ENCODE data around the gene RCAN3. TPM values are rescaled to one million over a fixed set of nuclear protein-coding genes. Genes with fewer than 3 reads are reported as not detected.

The RCAN3 gene
- total RNA-seq, 1 experiment from 2014 or later, result 11.1 TPM

GRCh38 chr1:24578846-24579245, 76.2 kb downstream of the RCAN3 start:
- no peak for DNase-seq (ENCODE audit: low read depth)

- DNase-seq (ENCODE audit: low read depth), result no peak
These were observed 78.1 kb downstream of the RCAN3 start for GRCh38 chr1:24580756-24581155.

GRCh38 chr1:24584171-24584647, 81.6 kb downstream of the RCAN3 start:
- DNase-seq (ENCODE audit: low read depth), result no peak

- DNase-seq (ENCODE audit: low read depth), result no peak
These were observed 83.5 kb downstream of the RCAN3 start for GRCh38 chr1:24586119-24586518.

GRCh38 chr1:24586970-24587820, 84.6 kb downstream of the RCAN3 start:
- DNase-seq (ENCODE audit: low read depth), result peak; percentile 68

- DNase-seq (ENCODE audit: low read depth), result no peak
These were observed 85.9 kb downstream of the RCAN3 start for GRCh38 chr1:24588573-24588972.

GRCh38 chr1:24589200-24589599, 86.6 kb downstream of the RCAN3 start:
- DNase-seq (ENCODE audit: low read depth), result no peak

Other genes starting within 250 kb of the RCAN3 start
- gene GRHL3, start 183.5 kb upstream of the RCAN3 start, total RNA-seq (2014; rRNA removed; shearing (Covaris generic)), result not detected in 2 replicates
- gene STPG1, start 89.1 kb upstream of the RCAN3 start, total RNA-seq (2014; rRNA removed; shearing (Covaris generic)), result 3.7 and 8.3 TPM in 2 replicates
- 39.6 and 45.0 TPM in 2 replicates for gene NIPAL3, start 87.0 kb upstream of the RCAN3 start, total RNA-seq (2014; rRNA removed; shearing (Covaris generic))
- gene NCMAP, start 53.3 kb downstream of the RCAN3 start, total RNA-seq (2014; rRNA removed; shearing (Covaris generic)), result not detected in 2 replicates
- gene SRRM1, start 140.5 kb downstream of the RCAN3 start, total RNA-seq (2014; rRNA removed; shearing (Covaris generic)), result 29.3 and 47.6 TPM in 2 replicates
- 612 and 621 TPM in 2 replicates for gene CLIC4, start 242.6 kb downstream of the RCAN3 start, total RNA-seq (2014; rRNA removed; shearing (Covaris generic))

Data from M059J (cell line).